Neuronal stem cell (in vitro differentiated cells): ENCODE measurements around the gene PARD3B.

ENCODE experiments used
- DNase-seq: peaks from one replicate; pipeline ENCODE4 v3.0.0-alpha.2; 2013; ENCODE audit warnings: low spot score
- H2AFZ ChIP-seq: one replicate; pipeline ENCODE4 v1.6.1; 2013; ENCODE audit warnings: mild to moderate bottlenecking, low read length, inconsistent platforms
- H2AK5ac ChIP-seq: 2 replicates; pipeline ENCODE4 v1.6.1; 2013; ENCODE audit warnings: low read depth, mild to moderate bottlenecking, inconsistent platforms, low read length, moderate library complexity, mixed read lengths
- H2BK120ac ChIP-seq: 2 replicates; pipeline ENCODE4 v1.6.1; 2013; ENCODE audit warnings: low read depth, mild to moderate bottlenecking, inconsistent platforms, low read length, moderate library complexity, mixed read lengths
- H2BK12ac ChIP-seq: one replicate; pipeline ENCODE4 v1.6.1; 2013; ENCODE audit warnings: low read length, inconsistent platforms
- H2BK15ac ChIP-seq: 2 replicates; pipeline ENCODE4 v1.6.1; 2013; ENCODE audit warnings: mild to moderate bottlenecking, low read length, inconsistent platforms, mixed read lengths
- H2BK5ac ChIP-seq: one replicate; pipeline ENCODE4 v1.6.1; 2013; ENCODE audit warnings: inconsistent platforms, mild to moderate bottlenecking, low read length, moderate library complexity
- H3K14ac ChIP-seq: one replicate; pipeline ENCODE4 v1.6.1; 2013; ENCODE audit warnings: low read length, inconsistent platforms
- H3K18ac ChIP-seq: 2 replicates; pipeline ENCODE4 v1.6.1; 2013; ENCODE audit warnings: low read length, inconsistent platforms
- H3K23ac ChIP-seq: 2 replicates; pipeline ENCODE4 v1.6.1; 2013; ENCODE audit warnings: low read depth, mild to moderate bottlenecking, mixed read lengths, low read length, inconsistent platforms; ENCODE audit not compliant: poor library complexity
- H3K27ac ChIP-seq: replicated peaks from 3 replicates; pipeline ENCODE4 v1.5.1; 2013; ENCODE audit warnings: low read length, inconsistent platforms
- H3K27me3 ChIP-seq, 3 experiments: 2 replicates each; pipeline ENCODE4 v1.6.1; 2013; ENCODE audit warnings: low read length in 3 of 3, mild to moderate bottlenecking in 2 of 3, inconsistent platforms in 1 of 3, low read depth in 1 of 3, mixed read lengths in 1 of 3, moderate library complexity in 1 of 3; ENCODE audit not compliant: control insufficient read depth in 3 of 3, insufficient read depth in 3 of 3
- H3K36me3 ChIP-seq, 2 donors: replicated peaks in 1 of 2; 2 replicates each; pipeline ENCODE4 v1.6.1; 2013; ENCODE audit warnings: low read length in 2 of 2; ENCODE audit not compliant: control insufficient read depth in 2 of 2, insufficient read depth in 2 of 2
- H3K4ac ChIP-seq: 2 replicates; pipeline ENCODE4 v1.6.1; 2013; ENCODE audit warnings: inconsistent platforms, mild to moderate bottlenecking, low read length, moderate library complexity
- H3K4me1 ChIP-seq, 2 donors: 1 replicate in 1 of 2; 2 replicates in 1 of 2; pipeline ENCODE4 v1.6.1; 2013; ENCODE audit warnings: low read length in 2 of 2, low read depth in 1 of 2; ENCODE audit not compliant: control insufficient read depth in 2 of 2, insufficient read depth in 1 of 2
- H3K4me2 ChIP-seq: one replicate; pipeline ENCODE4 v1.6.1; 2013; ENCODE audit warnings: mild to moderate bottlenecking, low read length, inconsistent platforms; ENCODE audit not compliant: insufficient read depth, poor library complexity, severe bottlenecking
- H3K4me3 ChIP-seq, 2 donors: 2 replicates each; pipeline ENCODE4 v1.5.1; 2013; ENCODE audit warnings: low read length in 2 of 2, mild to moderate bottlenecking in 2 of 2, inconsistent platforms in 1 of 2, moderate library complexity in 1 of 2
- H3K79me1 ChIP-seq: one replicate; pipeline ENCODE4 v1.6.1; 2013; ENCODE audit warnings: low read depth, mild to moderate bottlenecking, inconsistent platforms, low read length, moderate library complexity
- H3K9ac ChIP-seq: one replicate; pipeline ENCODE4 v1.6.1; 2013; ENCODE audit warnings: mild to moderate bottlenecking, low read depth, low read length, inconsistent platforms; ENCODE audit not compliant: poor library complexity
- H3K9me3 ChIP-seq, 2 donors: replicated peaks in 1 of 2; 2 replicates each; pipeline versions ENCODE3 to v1.6.1; 2013; ENCODE audit warnings: low read length in 2 of 2, mild to moderate bottlenecking in 2 of 2, inconsistent platforms in 1 of 2, low read depth in 1 of 2, mixed read lengths in 1 of 2, moderate library complexity in 1 of 2; ENCODE audit not compliant: control insufficient read depth in 2 of 2, insufficient read depth in 1 of 2
- H4K8ac ChIP-seq: one replicate; pipeline ENCODE4 v1.6.1; 2013; ENCODE audit warnings: low read depth, mild to moderate bottlenecking, inconsistent platforms, low read length, moderate library complexity
- H4K91ac ChIP-seq: one replicate; pipeline ENCODE4 v1.6.1; 2013; ENCODE audit warnings: low read length, low read depth, mild to moderate bottlenecking, inconsistent platforms; ENCODE audit not compliant: poor library complexity
- WGBS, 2 donors: extraction: QIAGEN DNeasy Blood & Tissue Kit; methylation state at CpG; one replicate each; pipeline ENCODE4 v1.1.7; 2013; ENCODE audit warnings: missing lambda C conversion rate in 2 of 2, mixed read lengths in 1 of 2; ENCODE audit not compliant: insufficient read length in 2 of 2, insufficient replicate concordance in 1 of 2; ENCODE audit errors: extremely low coverage in 2 of 2; 5-methylcytosine and 5-hydroxymethylcytosine counted together

The PARD3B gene

DNA sequence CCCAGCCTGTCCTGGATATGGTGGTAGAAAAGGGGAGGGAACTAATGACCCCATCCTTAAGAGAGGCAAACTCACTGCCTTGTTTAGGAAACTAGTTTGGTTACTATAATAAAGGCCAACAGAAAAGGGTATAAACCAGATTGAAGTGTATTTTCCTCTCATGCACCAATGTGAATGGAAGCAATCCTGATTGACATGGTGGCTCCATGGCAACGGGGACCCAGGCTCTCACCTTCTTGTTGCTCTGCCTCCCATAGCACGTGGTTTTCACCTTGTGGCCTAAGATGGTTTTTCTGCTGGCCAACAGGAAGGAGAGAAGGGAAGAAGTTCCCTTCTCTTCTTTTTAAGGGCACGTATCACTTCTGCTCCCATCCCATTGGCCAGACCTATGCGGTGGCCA lies 1069.7 kb downstream of the PARD3B start:
- H3K14ac ChIP-seq: no peak overlapping the region
- H4K91ac ChIP-seq: no peak overlapping the region
- no peak overlapping the region for H2AK5ac ChIP-seq
- H3K23ac ChIP-seq: no peak overlapping the region
- no peaks in the 10 kb centered on the region for H3K36me3 ChIP-seq
- no peak overlapping the region for H3K18ac ChIP-seq
- no peak overlapping the region for H2AFZ ChIP-seq
- H3K4me1 ChIP-seq: peaks cover 3 to 4% of the 10 kb centered on the region in 2 donors
- no peak overlapping the region for H4K8ac ChIP-seq
- H3K27me3 ChIP-seq: no peaks in the 10 kb centered on the region
- no peak overlapping the region for H3K4me3 ChIP-seq
- H2BK12ac ChIP-seq: no peak overlapping the region
- no peak overlapping the region for H2BK5ac ChIP-seq
- WGBS, 2 donors: no CpG with 5 or more reads among the region's 4 CpGs
- H3K4ac ChIP-seq: no peak overlapping the region
- H2BK120ac ChIP-seq: no peak overlapping the region
- no peaks in the 10 kb centered on the region for H3K79me1 ChIP-seq
- peaks cover 6 to 7% of the 10 kb centered on the region in 2 donors for H3K9me3 ChIP-seq
- H3K9ac ChIP-seq: no peak overlapping the region
- H2BK15ac ChIP-seq: no peak overlapping the region
- DNase-seq: no peak
- H3K27ac ChIP-seq: no peak overlapping the region
- H3K4me2 ChIP-seq: no peak overlapping the region

DNA sequence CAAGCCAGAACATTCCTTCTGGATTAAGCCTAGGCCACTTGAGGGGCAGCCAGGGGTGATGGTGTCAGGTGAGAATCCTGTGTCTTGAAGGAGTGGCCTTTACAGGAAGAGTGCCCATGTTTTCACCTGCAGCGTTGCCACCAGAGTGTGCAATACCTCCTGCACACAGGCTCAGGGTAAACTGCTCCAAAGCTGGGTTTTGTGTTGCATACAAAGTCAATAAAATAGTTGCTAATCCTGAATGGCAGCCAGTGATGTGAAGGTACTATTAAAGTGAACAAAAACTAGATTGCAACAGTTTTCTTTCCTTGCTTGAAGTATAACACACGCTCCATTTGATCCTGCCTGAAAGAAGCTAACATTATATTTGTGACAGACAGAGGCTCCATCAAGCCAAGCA lies 1072.6 kb downstream of the PARD3B start:
- Histone ChIP-seq H3K27me3 (no peaks in the 10 kb centered on the region), H3K23ac (no peak overlapping the region), H3K9ac (no peak overlapping the region), H3K4me1 (peaks cover 0 to 2% of the 10 kb centered on the region in 2 donors), H3K18ac (no peak overlapping the region), H2BK12ac (no peak overlapping the region), H3K79me1 (no peaks in the 10 kb centered on the region), H3K9me3 (peaks cover 6 to 7% of the 10 kb centered on the region in 2 donors), H2BK15ac (no peak overlapping the region), H4K8ac (no peak overlapping the region), H2BK5ac (no peak overlapping the region), H2AK5ac (no peak overlapping the region), H3K36me3 (no peaks in the 10 kb centered on the region), H4K91ac (no peak overlapping the region), H3K4ac (no peak overlapping the region), H3K4me2 (no peak overlapping the region), H3K4me3 (no peak overlapping the region), H2BK120ac (no peak overlapping the region), H3K14ac (no peak overlapping the region), H2AFZ (no peak overlapping the region), H3K27ac (no peak overlapping the region)
- WGBS, 2 donors: no CpG with 5 or more reads among the region's 2 CpGs
- no peak for DNase-seq

DNA sequence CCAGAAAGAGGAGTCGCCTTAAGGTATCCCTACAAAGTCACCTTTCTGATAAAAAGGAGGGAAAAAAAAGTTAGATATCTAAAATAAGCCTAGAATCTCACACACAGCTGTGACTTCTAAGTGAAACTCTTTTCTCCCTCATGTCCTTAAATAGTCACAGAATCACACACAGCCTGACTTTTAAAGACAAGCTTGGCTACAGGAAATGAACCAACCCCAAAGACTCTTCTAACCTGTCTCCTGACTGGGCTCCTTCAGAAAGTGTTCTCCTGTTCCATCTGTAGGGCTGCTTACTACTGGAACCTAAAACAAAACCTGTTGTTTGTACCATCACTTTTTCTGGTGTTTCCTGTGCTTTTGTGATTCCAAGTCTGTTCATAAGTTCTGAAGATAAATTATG lies 1074.3 kb downstream of the PARD3B start:
- H3K4ac ChIP-seq: no peak overlapping the region
- H2BK120ac ChIP-seq: no peak overlapping the region
- no peak overlapping the region for H3K4me3 ChIP-seq
- H3K9me3 ChIP-seq: peaks cover 6 to 7% of the 10 kb centered on the region in 2 donors
- no peaks in the 10 kb centered on the region for H3K79me1 ChIP-seq
- H3K18ac ChIP-seq: no peak overlapping the region
- H3K27me3 ChIP-seq: no peaks in the 10 kb centered on the region
- no peak overlapping the region for H2BK5ac ChIP-seq
- no CpG with 5 or more reads among the region's 1 CpG for WGBS, 2 donors
- H3K36me3 ChIP-seq: no peaks in the 10 kb centered on the region
- no peak overlapping the region for H2BK12ac ChIP-seq
- no peak overlapping the region for H2AFZ ChIP-seq
- H4K91ac ChIP-seq: no peak overlapping the region
- H3K9ac ChIP-seq: no peak overlapping the region
- H2BK15ac ChIP-seq: no peak overlapping the region
- H3K23ac ChIP-seq: no peak overlapping the region
- no peak overlapping the region for H3K4me2 ChIP-seq
- no peak overlapping the region for H3K27ac ChIP-seq
- no peak overlapping the region for H2AK5ac ChIP-seq
- no peak for DNase-seq
- H4K8ac ChIP-seq: no peak overlapping the region
- peaks cover 0 to 2% of the 10 kb centered on the region in 2 donors for H3K4me1 ChIP-seq
- no peak overlapping the region for H3K14ac ChIP-seq

DNA sequence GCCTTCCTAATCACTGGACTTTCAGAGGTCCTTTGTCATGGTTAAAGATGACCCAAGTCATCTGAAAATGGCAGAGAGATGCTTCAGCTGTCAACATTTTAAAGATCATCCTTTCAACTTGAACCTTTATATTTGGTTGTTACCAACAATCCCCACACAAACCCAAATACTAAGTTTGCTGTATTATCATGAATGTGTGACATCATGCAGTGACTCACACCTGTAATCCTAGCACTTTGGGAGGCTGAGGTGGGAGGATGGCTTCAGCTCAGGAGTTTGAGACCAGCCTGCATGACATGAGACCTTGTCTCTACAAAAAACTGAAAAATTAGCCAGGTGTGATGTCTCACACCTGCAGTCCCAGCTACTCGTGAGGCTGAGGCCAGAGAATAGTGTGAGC lies 1081.8 kb downstream of the PARD3B start:
- Histone ChIP-seq H2BK12ac (no peak overlapping the region), H3K4ac (no peak overlapping the region), H2BK15ac (no peak overlapping the region), H3K36me3 (no peaks in the 10 kb centered on the region), H2AFZ (no peak overlapping the region), H3K4me1 (peaks cover 5 to 7% of the 10 kb centered on the region in 2 donors), H3K27me3 (no peaks in the 10 kb centered on the region), H3K79me1 (no peaks in the 10 kb centered on the region), H3K23ac (no peak overlapping the region), H3K14ac (no peak overlapping the region), H3K18ac (no peak overlapping the region), H3K4me3 (no peak overlapping the region), H2BK120ac (no peak overlapping the region), H2AK5ac (no peak overlapping the region), H4K8ac (no peak overlapping the region), H3K9me3 (no peaks in the 10 kb centered on the region), H3K27ac (no peak overlapping the region), H3K9ac (no peak overlapping the region), H3K4me2 (no peak overlapping the region), H4K91ac (no peak overlapping the region), H2BK5ac (no peak overlapping the region)
- no CpG with 5 or more reads among the region's 1 CpG for WGBS, 2 donors
- DNase-seq: no peak
